ENCODE measurements around the gene NLK.

DNA sequence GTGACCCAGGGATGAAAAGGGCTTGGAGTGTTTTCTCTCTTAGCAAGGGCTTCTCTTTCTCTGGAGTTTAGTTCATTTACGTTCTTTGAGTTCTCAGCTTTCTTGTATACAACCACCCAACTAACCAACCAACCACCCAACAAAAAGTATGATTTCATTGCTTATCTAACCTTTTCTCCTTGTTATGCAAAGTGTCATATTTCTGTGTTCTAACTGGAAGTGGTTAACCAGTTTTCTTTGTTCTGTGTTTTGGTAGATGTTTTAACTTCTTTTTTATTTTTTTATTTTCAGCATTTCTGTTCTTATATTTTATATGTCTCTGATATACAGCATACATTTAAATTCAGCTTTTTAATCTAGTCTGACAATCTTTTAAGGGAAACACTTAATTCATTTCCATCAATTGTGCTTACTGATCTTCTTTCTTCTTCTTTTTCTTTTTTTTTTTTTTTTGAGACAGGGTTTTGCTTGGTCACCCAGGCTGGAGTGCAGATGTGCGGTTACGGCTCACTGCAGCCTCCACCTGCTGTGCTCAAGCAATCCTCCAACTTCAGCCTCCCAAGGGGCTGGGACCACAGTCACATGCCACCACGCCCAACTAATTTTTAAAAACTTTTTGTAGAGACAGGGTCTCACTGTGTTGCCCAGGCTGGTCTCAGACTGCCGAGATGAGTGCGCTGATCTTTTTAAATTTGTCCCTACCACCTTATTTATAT is 29.6 kb downstream of the NLK start:
- no peak for TF ChIP-seq POLR2A (IDR thresholded peaks at IDR 0.05)
- TF ChIP-seq, protein P1, sequence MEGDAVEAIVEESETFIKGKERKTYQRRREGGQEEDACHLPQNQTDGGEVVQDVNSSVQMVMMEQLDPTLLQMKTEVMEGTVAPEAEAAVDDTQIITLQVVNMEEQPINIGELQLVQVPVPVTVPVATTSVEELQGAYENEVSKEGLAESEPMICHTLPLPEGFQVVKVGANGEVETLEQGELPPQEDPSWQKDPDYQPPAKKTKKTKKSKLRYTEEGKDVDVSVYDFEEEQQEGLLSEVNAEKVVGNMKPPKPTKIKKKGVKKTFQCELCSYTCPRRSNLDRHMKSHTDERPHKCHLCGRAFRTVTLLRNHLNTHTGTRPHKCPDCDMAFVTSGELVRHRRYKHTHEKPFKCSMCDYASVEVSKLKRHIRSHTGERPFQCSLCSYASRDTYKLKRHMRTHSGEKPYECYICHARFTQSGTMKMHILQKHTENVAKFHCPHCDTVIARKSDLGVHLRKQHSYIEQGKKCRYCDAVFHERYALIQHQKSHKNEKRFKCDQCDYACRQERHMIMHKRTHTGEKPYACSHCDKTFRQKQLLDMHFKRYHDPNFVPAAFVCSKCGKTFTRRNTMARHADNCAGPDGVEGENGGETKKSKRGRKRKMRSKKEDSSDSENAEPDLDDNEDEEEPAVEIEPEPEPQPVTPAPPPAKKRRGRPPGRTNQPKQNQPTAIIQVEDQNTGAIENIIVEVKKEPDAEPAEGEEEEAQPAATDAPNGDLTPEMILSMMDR (IDR thresholded peaks at IDR 0.05): no peak

Measured in transverse colon (tissue), 3 donors.